Upper lobe of right lung (tissue), 1 donor: ENCODE measurements around the gene CLASP1. TPM values are rescaled to one million over a fixed set of nuclear protein-coding genes. Genes with fewer than 3 reads are reported as not detected.

Experiments used
- ATAC-seq: fragments of 200-7000 bp; cut with Tn5 transposase; one replicate; pipeline ENCODE4 v1.9.1; 2020; ENCODE audit warnings: mild to moderate bottlenecking, moderate library complexity
- DNase-seq: peaks from one replicate; pipeline ENCODE4 v3.0.0-alpha.2; 2020
- H3K27ac ChIP-seq: fragments of 200-600 bp; one replicate; pipeline ENCODE4 v1.8.0; 2022
- H3K27me3 ChIP-seq: fragments of 200-600 bp; one replicate; pipeline ENCODE4 v1.8.0; 2022; ENCODE audit warnings: mild to moderate bottlenecking
- H3K36me3 ChIP-seq: fragments of 200-600 bp; one replicate; pipeline ENCODE4 v1.8.0; 2022
- H3K4me1 ChIP-seq: fragments of 200-600 bp; one replicate; pipeline ENCODE4 v1.8.0; 2022
- H3K4me3 ChIP-seq: fragments of 200-600 bp; one replicate; pipeline ENCODE4 v1.8.0; 2022; ENCODE audit warnings: mild to moderate bottlenecking
- H3K9me3 ChIP-seq: fragments of 200-600 bp; one replicate; pipeline ENCODE4 v1.8.0; 2022
- CTCF ChIP-seq: fragments of 200-600 bp; IDR thresholded peaks from one replicate; pipeline ENCODE4 v1.8.0; 2022; ENCODE audit warnings: antibody characterized with exemption
- intact Hi-C: fragments of 100-400 bp; cut with DNase I; formaldehyde crosslinking; loops from one replicate; pipeline ENCODE4 v1.11.0; 2022
- total RNA-seq: library from RNA; stranded (reverse); fragmentation: NEBNext Ultra II Directional; extraction: Animal tissue kit (Norgen Biotek cat#: 25700); gene quantifications from one replicate; pipeline ENCODE4 v1.2.1, GENCODE V29; 2021
- donor health status: DM: no; HTN: yes; CAD: no; lungs with severe emphysema.

Gene CLASP1
- total RNA-seq, 1 donor from 2014 or later: 44.5 TPM

GRCh38 chr2:121356058-121356640 is 293.1 kb downstream of the CLASP1 start:
- intact Hi-C loops: loop anchor here (10.0 kb wide), 1 partner anchor 271 kb away; no protein-coding TSS in a partner anchor
- Histone ChIP-seq H3K36me3 (peaks cover 74% of the 10 kb centered on the region), H3K27me3 (no peaks in the 10 kb centered on the region), H3K4me1 (no peaks in the 10 kb centered on the region), H3K9me3 (no peaks in the 10 kb centered on the region), H3K27ac (no peak overlapping the region), H3K4me3 (no peak overlapping the region)
- DNase-seq: no peak
- peak; percentile 66 for TF ChIP-seq CTCF
- ATAC-seq: peak; percentile 83

GRCh38 chr2:121355488-121355887 is 293.8 kb downstream of the CLASP1 start:
- ATAC-seq: no peak
- Histone ChIP-seq H3K27ac (no peak overlapping the region), H3K27me3 (no peaks in the 10 kb centered on the region), H3K4me1 (no peaks in the 10 kb centered on the region), H3K9me3 (no peaks in the 10 kb centered on the region), H3K4me3 (no peak overlapping the region), H3K36me3 (peaks cover 78% of the 10 kb centered on the region)
- no peak for DNase-seq
- intact Hi-C loops: loop anchor here (10.0 kb wide), 1 partner anchor 271 kb away; no protein-coding TSS in a partner anchor
- TF ChIP-seq CTCF: no peak

GRCh38 chr2:121351521-121352318 is 297.5 kb downstream of the CLASP1 start:
- Histone ChIP-seq H3K9me3 (no peaks in the 10 kb centered on the region), H3K27me3 (no peaks in the 10 kb centered on the region), H3K36me3 (peaks cover 95% of the 10 kb centered on the region), H3K4me3 (no peak overlapping the region), H3K27ac (no peak overlapping the region), H3K4me1 (no peaks in the 10 kb centered on the region)
- DNase-seq (no peak), ATAC-seq (no peak)
- intact Hi-C loops: loop anchor here (10.0 kb wide), 1 partner anchor 267 kb away; no protein-coding TSS in a partner anchor
- TF ChIP-seq CTCF: no peak

- H3K27ac ChIP-seq: no peak overlapping the region
- peaks cover 96% of the 10 kb centered on the region for H3K36me3 ChIP-seq
- TF ChIP-seq CTCF: no peak
- DNase-seq (no peak), ATAC-seq (no peak)
- intact Hi-C loops: loop anchor here (10.0 kb wide), 1 partner anchor 266 kb away; no protein-coding TSS in a partner anchor
- H3K4me1 ChIP-seq: no peaks in the 10 kb centered on the region
- no peaks in the 10 kb centered on the region for H3K9me3 ChIP-seq
- no peak overlapping the region for H3K4me3 ChIP-seq
- H3K27me3 ChIP-seq: no peaks in the 10 kb centered on the region
Observed at GRCh38 chr2:121350890-121351289, 298.4 kb downstream of the CLASP1 start.

- H3K9me3 ChIP-seq: no peaks in the 10 kb centered on the region
- DNase-seq (no peak), ATAC-seq (no peak)
- H3K4me1 ChIP-seq: no peaks in the 10 kb centered on the region
- H3K36me3 ChIP-seq: peaks cover 98% of the 10 kb centered on the region
- no peak overlapping the region for H3K27ac ChIP-seq
- H3K4me3 ChIP-seq: no peak overlapping the region
- intact Hi-C loops: loop anchor here (10.0 kb wide), 1 partner anchor 266 kb away; no protein-coding TSS in a partner anchor
- no peak for TF ChIP-seq CTCF
- no peaks in the 10 kb centered on the region for H3K27me3 ChIP-seq
Observed at GRCh38 chr2:121350402-121350775, 298.9 kb downstream of the CLASP1 start.
